Panc1 (cell line): ENCODE results near the gene TMEM97.

Source experiments
- CTCF ChIP-seq: fragments of 450-650 bp; IDR thresholded peaks from 2 replicates; pipeline ENCODE4 v1.5.1; 2017; ENCODE audit warnings: mild to moderate bottlenecking
- POLR2AphosphoS5 ChIP-seq: IDR thresholded peaks from 2 replicates; pipeline ENCODE4 v1.6.1; 2012; ENCODE audit warnings: mild to moderate bottlenecking, low read depth, low read length, moderate library complexity
- REST ChIP-seq, 2 experiments: IDR thresholded peaks; 2 replicates each; pipeline ENCODE4 v1.6.1; 2011 to 2012; ENCODE audit warnings: low read depth in 2 of 2, control low read depth in 1 of 2, low read length in 1 of 2, mild to moderate bottlenecking in 1 of 2, moderate library complexity in 1 of 2; ENCODE audit not compliant: insufficient read depth in 1 of 2
- SIN3A ChIP-seq: IDR thresholded peaks from 2 replicates; pipeline ENCODE4 v1.6.1; 2012; ENCODE audit warnings: low read depth, mild to moderate bottlenecking, low read length, moderate library complexity, borderline replicate concordance; ENCODE audit not compliant: insufficient read depth
- TCF7L2 ChIP-seq: IDR thresholded peaks from 2 replicates; pipeline ENCODE4 v1.6.1; 2011; ENCODE audit warnings: mild to moderate bottlenecking, low read depth, low read length, inconsistent platforms

GRCh38 chr17:28346199-28346580, 27.2 kb downstream of the TMEM97 start:
- TF ChIP-seq CTCF (no peak), POLR2AphosphoS5 (peak; percentile 36; the same call in 1 of the 2 replicates), SIN3A (no peak), REST (IDR thresholded peaks at IDR 0.05; ENCODE audit: insufficient read depth in 1 of 2, low read depth in 2 of 2, low read length in 1 of 2) (no peak), TCF7L2 (no peak)
